GM19351 (cell line): ENCODE results near the gene MRAP.
"Not testable (repeated sequence)": the region's sequence is repeated elsewhere in the genome, so short reads cannot be mapped to it uniquely, and the experiment has no call there.

ENCODE experiments used
- ATAC-seq: cut with Tn5 transposase; IDR thresholded peaks from one replicate; pipeline ENCODE4 v1.9.1; 2021; ENCODE audit warnings: mild to moderate bottlenecking, moderate library complexity; ENCODE audit not compliant: unreplicated experiment

The MRAP gene

DNA sequence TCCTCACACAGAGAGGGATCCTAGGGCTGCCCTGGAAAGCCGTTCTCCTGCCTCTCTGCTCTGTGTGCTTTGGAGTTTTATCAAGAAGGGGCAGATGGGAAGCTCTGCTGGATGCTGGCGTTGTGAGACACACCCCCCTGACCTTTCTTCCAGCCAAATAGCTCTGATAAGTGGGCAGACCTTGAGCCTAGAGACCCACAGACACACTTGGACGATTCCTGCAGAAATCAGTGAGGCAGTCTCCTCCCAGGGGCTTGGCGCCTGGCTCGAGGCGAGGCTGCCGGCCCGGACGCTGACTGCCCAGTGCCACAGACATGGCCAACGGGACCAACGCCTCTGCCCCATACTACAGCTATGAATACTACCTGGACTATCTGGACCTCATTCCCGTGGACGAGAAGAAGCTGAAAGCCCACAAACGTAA lies at the start of gene MRAP:
TSS of gene MRAP (plus strand) at position 198 of the 424 bp plus-strand sequence. CDS start at position 315, 117 bp downstream.
- no peak for ATAC-seq

DNA sequence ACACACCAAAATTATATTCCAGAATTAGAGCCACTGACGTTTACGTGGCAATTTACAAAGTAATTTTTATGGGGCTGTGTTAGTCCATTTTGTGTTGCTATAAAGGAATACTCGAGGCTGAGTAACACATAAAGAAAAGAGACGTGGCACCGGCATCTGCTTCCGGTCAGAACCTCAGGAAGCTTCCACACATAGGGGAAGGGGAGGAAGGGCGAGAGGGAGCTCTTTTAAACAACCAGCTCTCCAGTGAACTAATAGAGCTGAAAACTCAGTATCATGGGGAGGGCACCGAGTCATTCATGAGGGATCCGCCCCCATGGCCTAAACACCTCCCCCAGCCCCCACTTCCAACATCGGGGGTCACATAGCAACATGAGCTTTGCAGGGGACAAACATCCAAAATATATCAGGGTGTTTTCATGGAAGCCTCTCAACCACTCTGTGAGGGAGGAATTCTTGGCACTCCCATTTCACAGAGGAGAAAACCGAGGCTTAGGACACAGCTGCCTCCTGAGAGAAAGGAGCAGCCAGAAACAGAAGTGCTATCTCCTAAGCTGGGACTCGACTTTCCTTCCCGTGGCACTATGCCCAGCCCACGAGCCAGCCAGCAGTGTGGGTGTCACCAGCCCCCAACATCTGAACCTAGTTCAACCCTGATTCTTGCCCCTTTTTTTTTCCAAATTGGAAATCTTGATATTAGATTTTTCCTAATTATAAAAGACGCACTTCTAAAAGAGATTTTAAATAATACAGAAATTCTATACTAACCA lies 49.0 kb upstream of the MRAP start:
- no peak for ATAC-seq

DNA sequence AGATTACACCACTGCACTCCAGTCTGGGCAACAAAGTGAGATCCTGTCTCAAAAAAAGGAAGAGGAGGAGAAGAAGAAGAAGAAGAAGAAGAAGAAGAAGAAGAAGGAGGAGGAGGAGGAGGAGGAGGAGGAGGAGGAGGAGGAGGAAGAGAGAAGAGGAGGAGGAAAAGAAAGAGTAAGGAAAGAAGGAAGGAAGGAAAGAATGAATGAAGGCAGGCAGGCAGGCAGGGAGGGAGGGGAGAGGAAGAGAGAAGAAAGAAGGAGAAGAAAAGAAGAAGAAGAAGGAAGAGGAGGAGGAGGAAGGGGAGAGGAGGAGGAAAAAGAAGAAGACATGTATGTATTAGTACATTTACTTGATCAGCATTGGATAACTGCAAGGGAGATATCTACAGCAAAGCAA lies 46.5 kb upstream of the MRAP start:
- ATAC-seq, result no peak

DNA sequence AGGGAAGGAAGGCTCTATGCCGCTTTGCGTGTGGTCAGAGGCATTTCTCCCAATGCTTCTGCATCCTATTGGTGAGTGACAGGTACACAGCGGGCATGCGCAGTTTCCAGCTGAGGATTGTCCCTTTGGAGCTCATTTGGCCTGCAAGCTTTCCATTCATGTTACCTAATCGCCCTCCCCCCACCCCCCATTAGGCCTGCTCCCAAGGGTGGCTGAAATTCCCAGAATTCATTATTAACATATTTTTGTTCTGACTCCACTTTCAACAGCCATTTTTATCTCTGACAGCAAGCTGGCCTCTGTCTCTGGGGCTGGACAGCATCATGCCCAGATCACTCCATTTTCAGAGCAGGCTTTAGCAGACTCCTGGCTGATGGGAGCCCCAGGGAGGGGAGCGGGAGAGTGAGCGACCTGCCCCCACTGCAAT lies 45.4 kb upstream of the MRAP start:
- no peak for ATAC-seq

DNA sequence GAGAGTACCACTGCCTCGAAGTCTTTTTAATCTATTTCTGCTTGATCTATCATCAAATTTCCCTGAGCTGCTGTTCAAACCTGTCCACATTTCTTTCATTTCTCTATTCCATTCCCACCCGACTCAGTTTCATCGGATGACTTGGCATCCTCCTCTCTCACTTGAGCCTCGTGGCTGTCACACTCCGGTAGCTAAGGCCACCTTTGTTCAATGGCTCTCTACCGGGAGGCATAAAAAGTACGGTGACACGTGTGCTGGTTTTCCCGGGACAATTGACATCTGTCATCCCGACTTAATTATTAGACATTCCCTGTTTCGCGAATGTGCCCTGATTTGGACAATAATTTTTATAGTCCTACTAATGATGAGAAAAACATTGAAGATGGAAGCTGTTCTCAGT lies 42.4 kb upstream of the MRAP start:
- ATAC-seq, result no peak

DNA sequence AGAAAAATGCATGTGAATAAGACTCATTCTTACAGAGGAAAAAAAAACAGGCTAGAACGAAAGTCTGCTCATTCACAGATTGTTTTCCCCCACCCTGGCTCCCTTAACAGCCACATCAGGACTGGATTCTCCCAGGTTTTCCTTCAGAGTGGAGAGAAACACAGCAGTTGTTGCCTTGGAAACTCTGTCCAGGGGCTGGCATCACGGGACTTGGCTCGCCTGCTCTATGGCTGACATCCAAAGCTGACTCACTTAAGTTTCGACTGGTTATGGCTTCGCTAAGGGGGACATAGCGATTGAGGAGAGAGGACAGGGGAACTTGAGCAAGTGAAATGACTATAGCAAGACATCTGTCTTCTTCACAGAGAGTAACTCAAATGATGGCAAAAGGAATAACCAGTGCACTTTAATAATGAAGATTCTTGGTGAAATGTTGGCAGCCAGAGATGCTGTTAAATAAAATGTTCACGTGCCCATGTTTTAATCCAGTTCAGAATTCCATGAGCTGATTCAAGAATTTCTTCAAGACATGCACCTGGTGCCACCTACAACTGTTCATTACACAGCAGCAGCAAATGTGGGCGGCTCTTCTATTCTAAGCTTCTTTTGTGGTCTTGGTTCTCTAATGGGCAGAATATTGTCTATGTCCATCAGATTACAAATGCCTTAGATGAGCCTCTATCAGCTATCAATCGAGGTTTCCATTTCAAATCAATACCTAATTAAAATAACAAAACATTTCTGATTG lies 41.6 kb upstream of the MRAP start:
- no peak for ATAC-seq

DNA sequence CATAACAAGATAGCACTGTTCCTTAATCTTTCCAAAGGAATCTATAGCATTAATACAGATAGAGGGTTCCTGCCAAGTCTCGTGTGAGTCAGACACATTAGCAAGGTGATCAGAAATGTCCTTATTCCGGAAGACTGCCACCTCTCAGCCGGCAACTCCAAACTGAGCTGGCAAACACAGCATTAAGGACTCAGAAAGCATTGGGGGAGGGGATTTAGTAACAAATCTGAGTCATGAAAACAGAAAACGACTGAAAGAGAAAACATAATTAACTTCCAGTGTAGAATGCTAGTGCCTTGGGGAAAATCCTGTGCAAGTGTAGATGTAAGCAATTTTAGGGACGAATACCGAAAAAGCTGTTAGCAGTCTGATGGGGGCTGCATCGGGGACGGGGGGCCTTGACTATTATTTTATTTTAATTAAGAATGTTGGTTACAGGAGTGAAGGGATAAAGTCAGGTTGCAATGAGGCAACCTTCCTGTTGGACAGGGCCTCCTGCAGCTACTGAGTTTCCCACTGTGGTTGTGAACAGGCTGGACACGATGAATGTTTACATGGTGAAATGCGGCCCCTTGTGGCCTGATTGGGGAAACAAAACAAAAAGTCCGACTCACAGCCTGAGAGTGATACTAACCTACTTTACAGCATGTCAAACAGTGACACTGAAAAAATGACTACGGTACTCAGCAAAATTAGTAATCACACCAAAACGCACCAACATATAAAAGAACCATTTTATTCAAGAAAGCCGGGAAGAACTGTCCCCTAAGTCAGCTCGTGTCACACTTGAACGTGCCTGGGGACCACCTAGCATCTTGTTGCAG lies 40.5 kb upstream of the MRAP start:
- ATAC-seq, result peak; percentile 82

DNA sequence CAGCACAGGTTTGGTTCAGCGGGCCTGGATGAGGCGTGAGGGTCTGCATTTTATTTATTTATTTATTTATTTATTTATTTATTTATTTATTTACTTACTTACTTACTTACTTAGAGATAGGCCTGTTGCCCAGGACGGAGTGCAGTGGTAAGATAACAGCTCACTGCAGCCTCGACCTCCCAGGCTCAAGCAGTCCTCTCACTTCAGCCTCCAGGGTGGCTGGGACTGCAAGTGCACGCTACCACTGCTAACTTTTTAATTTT lies 39.9 kb upstream of the MRAP start:
- ATAC-seq, result not testable (repeated sequence)

DNA sequence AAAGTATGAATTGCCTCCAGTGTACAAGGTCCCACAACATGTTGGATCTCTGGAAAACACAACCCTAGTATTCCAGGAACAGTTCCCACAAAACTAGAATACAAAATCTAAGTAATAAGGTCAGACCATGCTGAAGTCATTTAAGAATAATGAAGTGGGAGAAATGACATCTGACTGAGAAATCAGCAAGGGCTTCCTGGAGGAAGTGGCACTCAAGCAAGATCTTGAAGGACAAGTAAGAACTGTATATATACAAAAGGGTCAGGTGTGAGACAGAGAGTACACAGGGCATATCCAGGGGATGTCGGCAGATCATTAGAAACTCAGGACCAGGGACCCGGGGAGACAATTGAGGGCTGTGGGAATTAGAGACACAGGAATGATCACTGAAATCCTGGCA lies 38.5 kb upstream of the MRAP start:
- ATAC-seq, result no peak

DNA sequence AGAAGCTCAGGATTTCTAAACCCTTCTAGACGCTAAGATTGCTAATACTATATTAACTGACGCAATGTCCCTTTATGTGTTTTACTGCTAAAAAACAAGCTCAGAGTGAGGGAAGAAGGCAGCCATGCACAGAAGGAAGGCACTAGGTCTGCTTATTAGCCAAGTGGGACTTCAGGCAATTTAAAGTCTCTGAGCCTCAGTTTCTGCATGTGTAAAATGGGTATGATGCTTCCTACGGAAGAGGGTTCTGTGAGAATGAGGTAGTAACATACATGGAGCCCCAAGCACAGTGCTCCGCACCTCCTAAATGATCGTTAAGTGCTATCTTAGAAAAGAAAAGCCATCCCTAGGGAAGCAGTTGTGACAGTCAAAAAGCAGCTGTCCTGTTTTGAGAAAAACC lies 36.7 kb upstream of the MRAP start:
- no peak for ATAC-seq

DNA sequence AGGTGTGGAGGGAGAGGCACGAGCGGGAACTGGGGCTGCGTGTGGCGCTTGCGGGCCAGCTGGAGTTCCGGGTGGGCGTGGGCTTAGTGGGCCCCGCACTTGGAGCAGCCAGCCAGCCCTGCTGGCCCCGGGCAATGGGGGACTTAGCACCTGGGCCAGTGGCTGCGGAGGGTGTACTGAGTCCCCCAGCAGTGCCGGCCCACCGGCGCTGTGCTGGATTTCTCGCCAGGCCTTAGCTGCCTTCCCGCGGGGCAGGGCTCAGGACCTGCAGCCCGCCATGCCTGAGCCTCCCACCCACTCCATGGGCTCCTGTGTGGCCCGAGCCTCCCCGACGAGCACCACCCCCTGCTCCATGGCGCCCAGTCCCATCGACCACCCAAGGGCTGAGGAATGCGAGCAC lies 33.3 kb upstream of the MRAP start:
- not testable (repeated sequence) for ATAC-seq

DNA sequence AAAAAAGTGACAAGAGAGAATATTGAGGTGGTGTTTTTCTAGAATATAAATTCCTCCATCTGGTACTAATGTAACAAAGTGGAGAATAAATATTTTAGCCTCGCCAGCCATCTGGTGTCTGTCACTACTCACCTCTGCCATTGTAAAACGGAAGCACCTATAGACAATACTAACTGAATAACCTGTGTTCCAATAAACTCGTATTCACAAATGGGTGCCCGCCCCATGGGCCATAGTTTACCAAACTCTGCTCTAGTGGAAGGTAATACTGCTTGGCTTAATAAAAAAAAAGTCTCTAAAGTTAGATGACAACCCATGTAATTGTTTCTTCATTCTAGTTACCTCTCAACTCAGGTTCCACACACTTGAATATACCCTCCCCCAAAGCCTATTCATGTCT lies 27.9 kb upstream of the MRAP start:
- no peak for ATAC-seq

DNA sequence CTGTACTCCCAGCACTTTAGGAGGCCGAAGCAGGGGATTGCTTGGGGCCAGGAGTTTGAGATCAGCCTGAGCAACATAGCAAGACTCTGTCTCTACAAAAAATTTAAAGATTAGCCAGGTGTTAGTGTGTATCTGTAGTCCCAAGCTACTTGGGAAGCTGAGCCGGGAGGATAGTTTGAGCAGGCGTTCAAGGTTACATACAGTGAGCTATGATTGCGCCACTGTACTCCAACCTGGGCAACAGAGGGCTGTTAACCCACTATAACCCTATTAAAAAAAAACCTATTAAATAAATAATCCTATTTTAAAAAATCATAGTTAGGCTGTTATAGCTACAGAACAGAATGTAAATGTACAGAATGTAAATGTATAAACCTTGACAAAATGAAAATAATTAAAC lies 22.0 kb upstream of the MRAP start:
- no peak for ATAC-seq

DNA sequence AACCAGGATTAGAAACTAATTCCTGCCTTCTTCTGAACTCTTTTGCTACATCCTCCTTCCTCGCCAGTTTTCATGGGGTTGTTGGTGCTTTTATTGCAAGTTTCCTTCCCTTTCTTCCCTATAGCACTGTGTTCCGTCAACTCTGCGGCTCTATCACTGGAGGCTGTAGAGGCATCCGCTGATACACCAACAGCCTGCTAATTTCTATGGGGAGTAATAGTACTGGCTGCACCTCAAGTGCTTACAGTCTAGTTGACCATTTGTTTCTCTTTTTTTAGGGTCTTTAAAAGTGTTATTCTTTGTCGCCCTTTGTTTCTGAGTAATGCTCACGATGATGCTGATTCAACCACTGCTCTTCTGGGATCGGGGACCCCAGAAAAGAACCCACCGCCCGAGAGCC lies 20.6 kb upstream of the MRAP start:
- no peak for ATAC-seq

DNA sequence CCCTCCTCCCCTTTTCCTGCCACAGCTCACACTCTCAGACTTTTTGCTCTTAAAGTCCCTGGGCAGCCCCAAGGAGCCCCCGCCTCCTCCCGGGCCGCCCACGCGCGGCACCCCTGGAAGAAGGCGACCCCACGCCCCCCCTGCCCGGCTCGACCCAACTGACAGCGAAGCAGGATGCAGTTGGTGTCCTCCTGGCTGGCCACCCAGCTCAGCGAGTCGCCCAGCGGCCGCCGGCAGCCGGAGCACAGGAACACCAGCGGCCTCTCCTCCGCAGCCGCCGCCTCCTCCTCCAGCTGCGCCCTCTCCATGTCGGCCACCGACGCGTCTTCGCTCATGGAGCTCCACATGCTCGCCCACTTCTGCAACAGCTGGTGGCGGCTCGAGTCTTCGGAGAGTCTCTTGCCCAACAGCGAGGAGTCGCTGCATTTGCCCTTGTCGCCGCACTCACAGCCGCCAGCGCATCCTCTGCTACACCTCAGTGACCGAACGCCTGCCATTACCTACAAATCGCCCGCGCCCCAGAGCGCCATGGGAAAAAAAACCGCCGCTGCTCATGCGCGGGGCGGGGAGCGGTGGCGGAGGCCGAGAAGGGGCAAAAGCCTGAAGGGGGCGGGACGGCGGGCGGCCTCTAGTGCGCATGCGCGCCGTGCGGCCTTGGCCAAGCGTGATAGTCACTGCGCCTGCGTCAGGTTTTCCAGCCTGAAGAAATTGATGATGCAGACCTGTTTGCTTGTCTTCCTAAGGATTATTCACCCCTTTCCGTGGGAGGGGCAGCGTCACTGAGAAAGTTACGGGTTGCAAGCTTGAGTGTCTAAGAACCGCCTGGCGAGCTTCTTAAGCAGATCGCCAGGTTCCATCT lies 19.9 kb upstream of the MRAP start, which contains the start of gene MIS18A:
TSS of gene MIS18A (minus strand) at position 532 of the 859 bp plus-strand sequence. CDS start at position 497, 35 bp downstream.
- ATAC-seq, result peak; percentile 94

DNA sequence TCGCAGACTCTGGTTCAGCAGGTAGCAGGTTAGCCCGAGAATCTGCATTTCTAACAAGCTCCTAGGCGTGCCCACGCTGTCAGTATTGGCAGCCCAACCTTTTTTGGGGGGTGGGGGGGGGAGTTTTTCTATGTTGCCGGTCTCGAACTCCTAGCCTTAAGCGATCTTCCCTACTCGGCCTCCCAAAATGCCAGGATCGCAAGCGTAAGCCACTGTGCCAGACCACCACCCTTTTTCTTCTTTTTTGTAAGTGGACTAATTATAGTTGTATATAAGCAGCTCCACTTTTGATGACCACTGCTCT lies 19.3 kb upstream of the MRAP start:
- peak; percentile 25 for ATAC-seq

DNA sequence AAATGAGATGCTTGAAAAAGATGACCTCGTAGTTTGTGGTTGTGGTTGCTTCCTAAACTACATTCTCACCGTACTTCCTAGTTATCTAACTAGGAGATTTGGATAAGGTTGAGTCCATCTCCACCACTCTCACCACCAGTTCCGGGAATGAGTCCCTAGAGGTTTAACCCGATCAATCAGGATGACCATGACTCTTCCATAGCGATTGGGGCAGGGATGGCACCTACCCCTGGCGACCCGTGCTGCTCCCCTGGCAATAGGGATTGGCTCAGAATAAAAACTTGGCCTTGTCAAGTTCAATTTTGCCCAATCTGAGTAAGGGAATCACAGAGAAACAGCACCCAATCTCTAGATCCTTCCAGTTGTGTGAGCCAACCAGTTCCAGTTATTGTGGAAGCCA lies 17.1 kb upstream of the MRAP start:
- no peak for ATAC-seq

DNA sequence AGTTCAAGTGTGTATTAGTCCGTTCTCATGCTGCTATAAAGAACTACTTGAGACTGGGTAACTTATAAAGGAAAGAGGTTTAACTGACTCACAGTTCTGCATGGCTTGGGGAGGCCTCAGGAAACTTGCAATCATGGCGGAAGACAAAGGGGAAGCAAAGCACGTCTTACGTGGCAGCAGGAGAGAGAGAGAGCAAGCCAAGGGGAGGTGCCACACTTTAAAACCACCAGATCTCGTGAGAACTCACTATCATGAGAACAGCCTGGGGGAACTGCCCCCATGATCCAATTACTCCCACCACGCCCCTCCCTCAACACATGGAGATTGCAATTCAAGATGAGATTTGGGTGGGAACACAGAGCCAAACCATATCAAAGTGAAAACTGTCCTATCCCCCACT lies 15.7 kb upstream of the MRAP start:
- no peak for ATAC-seq

DNA sequence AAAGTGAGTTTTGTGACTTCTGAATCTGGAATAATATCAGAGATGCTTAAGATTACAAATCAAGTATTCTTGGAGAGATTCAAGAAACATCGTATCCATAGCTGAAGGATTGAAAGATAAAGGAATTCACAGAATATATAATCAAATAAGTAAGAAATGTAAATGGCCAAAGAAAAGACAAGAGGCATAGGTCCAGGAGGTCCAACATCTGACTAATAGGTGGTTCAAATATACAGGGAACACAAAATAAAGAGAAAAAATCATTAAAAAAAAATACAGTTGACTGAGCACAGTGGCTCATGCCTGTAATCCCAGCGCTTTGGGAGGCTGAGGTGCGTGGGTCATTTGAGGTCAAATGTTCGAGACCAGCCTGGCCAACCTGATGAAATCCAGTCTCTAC lies 13.2 kb upstream of the MRAP start:
- no peak for ATAC-seq

DNA sequence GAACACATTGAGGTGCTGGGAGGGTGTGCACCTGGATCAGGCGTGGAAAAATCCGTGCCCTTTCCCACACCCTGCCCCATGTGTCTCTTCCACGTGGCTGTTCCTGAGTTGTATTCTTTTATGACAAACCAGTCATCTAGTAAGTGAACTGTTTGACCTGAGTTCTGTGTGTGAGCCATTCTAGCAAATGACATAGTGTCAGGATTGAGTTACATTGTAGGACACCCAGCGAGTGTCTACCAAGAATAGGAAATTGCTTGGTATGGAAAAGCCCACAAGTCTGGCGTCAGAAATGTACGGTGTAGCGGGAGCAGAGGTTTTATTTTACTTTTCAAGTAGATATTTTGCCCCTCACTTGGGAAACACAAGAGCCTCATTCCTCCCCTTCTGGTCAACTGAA lies 1.2 kb upstream of the MRAP start:
- no peak for ATAC-seq

DNA sequence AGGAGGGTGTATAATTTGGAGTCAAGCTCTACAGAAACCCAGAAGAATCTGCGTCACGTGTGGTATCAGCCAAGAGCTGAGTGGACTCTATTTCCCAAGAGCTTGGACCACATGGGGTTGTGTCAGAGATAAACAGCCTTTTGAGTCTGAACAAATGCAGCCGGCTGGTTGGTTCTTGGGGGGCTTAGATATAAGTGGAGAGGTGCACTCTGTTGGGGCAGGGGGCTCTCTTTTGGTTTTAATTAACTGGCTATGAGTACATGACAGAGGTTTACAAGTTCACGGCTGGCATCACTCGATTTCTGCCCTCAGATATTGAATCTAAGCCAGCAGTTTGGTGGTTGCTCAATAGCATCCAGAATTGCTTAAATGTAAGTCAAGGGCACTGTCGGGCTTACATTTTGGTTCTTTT lies 501 bp upstream of the MRAP start:
- ATAC-seq, result no peak
